CD14-positive monocyte (primary cell): ENCODE data around the gene TSPEAR. TPM values are rescaled to one million over a fixed set of nuclear protein-coding genes. Genes with fewer than 3 reads are reported as not detected.

ENCODE experiments used
- DNase-seq, 3 donors: peaks; one replicate each; pipeline ENCODE4 v3.0.0-alpha.2; 2011 to 2022
- H2AFZ ChIP-seq: 2 replicates; pipeline ENCODE4 v1.6.0; 2012; ENCODE audit warnings: mild to moderate bottlenecking, low read depth, low read length, inconsistent platforms; ENCODE audit not compliant: insufficient read depth, poor library complexity, severe bottlenecking
- H3K27ac ChIP-seq, 2 donors: 1 replicate in 1 of 2; 2 replicates in 1 of 2; pipeline ENCODE4 v1.5.1; 2012 to 2013; ENCODE audit warnings: low read length in 2 of 2, control low read depth in 1 of 2, inconsistent platforms in 1 of 2, low read depth in 1 of 2, mild to moderate bottlenecking in 1 of 2
- H3K27me3 ChIP-seq, 2 donors: one replicate each; pipeline versions ENCODE4 v1.6.0 to v1.6.1; 2011 to 2013; ENCODE audit warnings: low read length in 2 of 2; ENCODE audit not compliant: control insufficient read depth in 2 of 2, insufficient read depth in 2 of 2
- H3K36me3 ChIP-seq, 2 donors: replicated peaks in 1 of 2; 1 replicate in 1 of 2; 2 replicates in 1 of 2; pipeline versions ENCODE4 v1.5.1 to v1.6.1; 2012 to 2013; ENCODE audit warnings: low read length in 2 of 2, control low read depth in 1 of 2, inconsistent platforms in 1 of 2, mild to moderate bottlenecking in 1 of 2; ENCODE audit not compliant: insufficient read depth in 2 of 2, control insufficient read depth in 1 of 2
- H3K4me1 ChIP-seq, 2 donors: 1 replicate in 1 of 2; 2 replicates in 1 of 2; pipeline versions ENCODE4 v1.5.1 to v1.6.1; 2012 to 2013; ENCODE audit warnings: low read length in 2 of 2, control low read depth in 1 of 2, inconsistent platforms in 1 of 2, mild to moderate bottlenecking in 1 of 2, moderate library complexity in 1 of 2; ENCODE audit not compliant: insufficient read depth in 2 of 2, control insufficient read depth in 1 of 2
- H3K4me2 ChIP-seq: replicated peaks from 2 replicates; pipeline ENCODE3; 2012; ENCODE audit warnings: low read length, moderate library complexity, mild to moderate bottlenecking; ENCODE audit not compliant: poor library complexity, severe bottlenecking; ENCODE audit errors: extremely low read depth
- H3K4me3 ChIP-seq, 3 experiments: fragments of 200-600 bp in 1 of 3; sonication (generic) in 1 of 3; replicated peaks in 1 of 3; 1 replicate in 2 of 3; 2 replicates in 1 of 3; pipeline ENCODE4 v1.5.1; 2011 to 2013; ENCODE audit warnings: low read length in 3 of 3, mild to moderate bottlenecking in 3 of 3, control low read depth in 2 of 3, low read depth in 2 of 3, inconsistent platforms in 1 of 3, moderate library complexity in 1 of 3
- H3K79me2 ChIP-seq: 2 replicates; pipeline ENCODE4 v1.6.0; 2012; ENCODE audit warnings: mild to moderate bottlenecking, control low read depth, inconsistent platforms, low read length, moderate library complexity; ENCODE audit not compliant: insufficient read depth
- H3K9ac ChIP-seq: 2 replicates; pipeline ENCODE4 v1.6.0; 2017; ENCODE audit warnings: low read length, mild to moderate bottlenecking; ENCODE audit not compliant: insufficient read depth, poor library complexity, severe bottlenecking
- H3K9me3 ChIP-seq, 2 donors: replicated peaks in 1 of 2; 1 replicate in 1 of 2; 2 replicates in 1 of 2; pipeline versions ENCODE4 v1.5.1 to v1.6.1; 2012 to 2013; ENCODE audit warnings: low read length in 2 of 2, control low read depth in 1 of 2; ENCODE audit not compliant: control insufficient read depth in 1 of 2, insufficient read depth in 1 of 2
- H4K20me1 ChIP-seq: 2 replicates; pipeline ENCODE4 v1.6.0; 2012; ENCODE audit warnings: mild to moderate bottlenecking, low read length, control low read depth, moderate library complexity; ENCODE audit not compliant: insufficient read depth
- H3K27ac Mint-ChIP-seq, 7 donors: one replicate each; pipeline ENCODE4 v1.8.0; 2020; ENCODE audit warnings: mild to moderate bottlenecking in 7 of 7, mixed read lengths in 7 of 7, moderate library complexity in 6 of 7, inconsistent platforms in 2 of 7
- H3K27me3 Mint-ChIP-seq, 3 donors: one replicate each; pipeline ENCODE4 v1.8.0; 2021 to 2022; ENCODE audit warnings: low read depth in 3 of 3, mild to moderate bottlenecking in 3 of 3, mixed read lengths in 3 of 3, moderate library complexity in 3 of 3, inconsistent platforms in 1 of 3
- H3K36me3 Mint-ChIP-seq, 2 donors: one replicate each; pipeline ENCODE4 v1.8.0; 2020; ENCODE audit warnings: mixed read lengths in 2 of 2, inconsistent platforms in 1 of 2, mild to moderate bottlenecking in 1 of 2
- H3K4me1 Mint-ChIP-seq: one replicate; pipeline ENCODE4 v1.8.0; 2020; ENCODE audit warnings: mild to moderate bottlenecking, mixed read lengths
- H3K4me3 Mint-ChIP-seq, 2 donors: one replicate each; pipeline ENCODE4 v1.8.0; 2020; ENCODE audit warnings: mild to moderate bottlenecking in 2 of 2, mixed read lengths in 2 of 2, moderate library complexity in 1 of 2
- H3K9me3 Mint-ChIP-seq, 7 donors: one replicate each; pipeline ENCODE4 v1.8.0; 2020 to 2022; ENCODE audit warnings: mixed read lengths in 7 of 7, mild to moderate bottlenecking in 6 of 7, moderate library complexity in 6 of 7, inconsistent platforms in 2 of 7
- WGBS: methylation state at CpG from one replicate; pipeline ENCODE4 v1.1.5; 2013; ENCODE audit warnings: missing lambda C conversion rate; ENCODE audit not compliant: insufficient coverage; 5-methylcytosine and 5-hydroxymethylcytosine counted together
- intact Hi-C, 2 donors: fragments of 100-400 bp; cut with micrococcal nuclease; formaldehyde crosslinking; loops; one replicate each; pipeline versions ENCODE4 v1.15.0 to v1.15.1; 2023
- polyA plus RNA-seq, 3 donors: library from polyadenylated mRNA; depleted of rRNA in 1 of 3; unstranded in 2 of 3; stranded (reverse) in 1 of 3; fragments of 300-500 nt in 2 of 3; fragments of >200 nt in 1 of 3; fragmentation: Illumina TruSeq in 2 of 3; gene quantifications; 1 replicate in 2 of 3; 2 replicates in 1 of 3; pipeline ENCODE4 v1.2.3, GENCODE V29; 2012 to 2021
- TF ChIP-seq, protein P1 (sequence below): fragments of 200-600 bp; IDR thresholded peaks from one replicate; pipeline ENCODE4 v1.8.0; 2022; ENCODE audit warnings: antibody characterized with exemption, mild to moderate bottlenecking

The TSPEAR gene
- polyA plus RNA-seq, 3 donors = not detected

DNA sequence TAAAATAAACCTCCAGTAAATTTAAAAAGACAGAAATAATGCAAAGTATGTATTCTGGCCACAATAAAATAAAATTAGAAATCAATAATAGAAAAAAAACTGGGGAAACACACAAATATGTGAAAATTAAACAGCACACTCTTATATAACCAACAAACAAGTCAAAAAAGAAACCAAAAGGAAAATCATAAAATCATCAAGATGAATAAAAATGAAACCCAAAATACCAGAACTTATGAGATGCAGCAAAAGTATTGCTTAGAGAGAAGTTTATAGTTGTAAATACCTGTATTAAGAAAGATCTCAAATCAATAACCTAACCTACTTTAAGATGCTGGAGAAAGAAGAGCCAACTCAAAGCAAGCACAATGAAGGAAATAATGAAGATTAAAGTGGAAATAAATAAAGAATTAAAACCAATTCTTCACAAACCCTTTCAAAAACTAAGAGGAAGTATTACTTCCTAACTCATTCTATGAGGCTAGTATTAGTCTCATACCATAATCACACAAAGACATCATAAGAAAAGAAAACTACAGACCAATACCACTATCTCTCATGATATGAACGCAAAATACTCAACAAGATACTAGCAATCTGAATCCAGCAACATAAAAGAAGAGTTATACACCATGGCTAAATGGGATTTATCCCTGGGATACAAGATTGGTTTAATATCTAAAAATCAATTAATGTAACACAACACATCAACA is 146.3 kb downstream of the TSPEAR start:
- no peaks in the 10 kb centered on the region for H4K20me1 ChIP-seq
- peak in 1 of 3 donors; percentile 4 for DNase-seq
- Mint-ChIP-seq H3K4me1 (peaks cover 11% of the 10 kb centered on the region), H3K4me3 (no peak overlapping the region), H3K36me3 (no peaks in the 10 kb centered on the region), H3K27ac (peak overlapping the region; percentile 24 to 75 (median 61)), H3K9me3 (peaks cover 3 to 17% (median 10%) of the 10 kb centered on the region in 7 donors), H3K27me3 (peaks cover 3 to 7% (median 5%) of the 10 kb centered on the region in 3 donors)
- H3K36me3 ChIP-seq = no peaks in the 10 kb centered on the region
- WGBS = no CpG with 5 or more reads among the region's 1 CpG
- peak overlapping the region in 1 of 2 donors; percentile 8 for H3K27ac ChIP-seq
- H3K9ac ChIP-seq = no peak overlapping the region
- peaks cover 0 to 4% of the 10 kb centered on the region in 2 donors for H3K4me1 ChIP-seq
- H3K79me2 ChIP-seq = no peaks in the 10 kb centered on the region
- H3K4me3 ChIP-seq = no peak overlapping the region
- no peak overlapping the region for H2AFZ ChIP-seq
- H3K9me3 ChIP-seq = peaks cover 0 to 6% of the 10 kb centered on the region in 2 donors
- H3K27me3 ChIP-seq = no peaks in the 10 kb centered on the region
- TF ChIP-seq, protein P1, sequence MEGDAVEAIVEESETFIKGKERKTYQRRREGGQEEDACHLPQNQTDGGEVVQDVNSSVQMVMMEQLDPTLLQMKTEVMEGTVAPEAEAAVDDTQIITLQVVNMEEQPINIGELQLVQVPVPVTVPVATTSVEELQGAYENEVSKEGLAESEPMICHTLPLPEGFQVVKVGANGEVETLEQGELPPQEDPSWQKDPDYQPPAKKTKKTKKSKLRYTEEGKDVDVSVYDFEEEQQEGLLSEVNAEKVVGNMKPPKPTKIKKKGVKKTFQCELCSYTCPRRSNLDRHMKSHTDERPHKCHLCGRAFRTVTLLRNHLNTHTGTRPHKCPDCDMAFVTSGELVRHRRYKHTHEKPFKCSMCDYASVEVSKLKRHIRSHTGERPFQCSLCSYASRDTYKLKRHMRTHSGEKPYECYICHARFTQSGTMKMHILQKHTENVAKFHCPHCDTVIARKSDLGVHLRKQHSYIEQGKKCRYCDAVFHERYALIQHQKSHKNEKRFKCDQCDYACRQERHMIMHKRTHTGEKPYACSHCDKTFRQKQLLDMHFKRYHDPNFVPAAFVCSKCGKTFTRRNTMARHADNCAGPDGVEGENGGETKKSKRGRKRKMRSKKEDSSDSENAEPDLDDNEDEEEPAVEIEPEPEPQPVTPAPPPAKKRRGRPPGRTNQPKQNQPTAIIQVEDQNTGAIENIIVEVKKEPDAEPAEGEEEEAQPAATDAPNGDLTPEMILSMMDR = no peak
- intact Hi-C loops = no loop called here
- no peak overlapping the region for H3K4me2 ChIP-seq

DNA sequence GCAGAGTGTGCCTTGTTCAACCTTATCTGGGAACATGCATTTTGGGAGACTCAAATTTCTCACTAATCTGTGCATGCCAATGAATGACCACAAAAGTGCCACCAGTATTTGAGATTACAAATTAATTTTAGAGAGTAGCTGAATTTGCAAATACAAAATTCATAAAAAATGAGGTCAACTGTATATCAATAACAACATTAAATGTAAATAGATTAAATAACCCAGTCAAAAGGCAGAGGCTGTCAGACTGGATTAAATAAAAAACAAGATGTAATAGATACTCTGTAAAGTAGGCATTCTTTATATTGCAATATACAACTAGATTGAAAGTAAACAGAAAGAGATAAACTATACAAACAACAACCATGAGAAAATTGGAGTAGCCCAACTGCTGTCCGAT is 147.3 kb downstream of the TSPEAR start:
- Histone ChIP-seq H3K79me2 (no peaks in the 10 kb centered on the region), H2AFZ (no peak overlapping the region), H3K9ac (no peak overlapping the region), H3K4me1 (peaks cover 0 to 4% of the 10 kb centered on the region in 2 donors), H3K27me3 (no peaks in the 10 kb centered on the region), H3K36me3 (no peaks in the 10 kb centered on the region), H3K4me3 (no peak overlapping the region), H3K27ac (no peak overlapping the region), H4K20me1 (no peaks in the 10 kb centered on the region), H3K9me3 (peaks cover 0 to 6% of the 10 kb centered on the region in 2 donors), H3K4me2 (no peak overlapping the region)
- intact Hi-C loops = no loop called here
- no CpG with 5 or more reads among the region's 1 CpG for WGBS
- Mint-ChIP-seq H3K36me3 (no peaks in the 10 kb centered on the region), H3K9me3 (peaks cover 3 to 23% (median 9%) of the 10 kb centered on the region in 7 donors), H3K27ac (no peak overlapping the region), H3K4me1 (peaks cover 11% of the 10 kb centered on the region), H3K4me3 (no peak overlapping the region), H3K27me3 (peaks cover 3 to 8% (median 5%) of the 10 kb centered on the region in 3 donors)
- no peak for DNase-seq
- TF ChIP-seq, protein P1 = no peak
